Osteoblast (primary cell): ENCODE data around the gene HMGB3. TPM values are rescaled to one million over a fixed set of nuclear protein-coding genes. Genes with fewer than 3 reads are reported as not detected.

ENCODE experiments used
- DNase-seq: peaks from one replicate; pipeline ENCODE4 v3.0.0; 2011; ENCODE audit warnings: low spot score, mixed read lengths; ENCODE audit not compliant: insufficient read length; ENCODE audit errors: missing footprints
- H2AFZ ChIP-seq: 2 replicates; pipeline ENCODE4 v1.6.0; 2011; ENCODE audit warnings: mild to moderate bottlenecking, low read length
- H3K27ac ChIP-seq: 2 replicates; pipeline ENCODE4 v1.5.1; 2011; ENCODE audit warnings: mild to moderate bottlenecking, low read depth, low read length, moderate library complexity
- H3K27me3 ChIP-seq: 2 replicates; pipeline ENCODE4 v1.6.0; 2012; ENCODE audit warnings: mild to moderate bottlenecking, control low read depth, inconsistent platforms, low read length, moderate library complexity; ENCODE audit not compliant: insufficient read depth
- H3K36me3 ChIP-seq: 2 replicates; pipeline ENCODE4 v1.5.1; 2011; ENCODE audit warnings: mild to moderate bottlenecking, low read length, control low read depth, moderate library complexity; ENCODE audit not compliant: insufficient read depth
- H3K4me1 ChIP-seq: 2 replicates; pipeline ENCODE4 v1.5.1; 2011; ENCODE audit warnings: mild to moderate bottlenecking, low read length, control low read depth, moderate library complexity; ENCODE audit not compliant: insufficient read depth
- H3K4me2 ChIP-seq: 2 replicates; pipeline ENCODE4 v1.6.0; 2011; ENCODE audit warnings: mild to moderate bottlenecking, low read length; ENCODE audit not compliant: insufficient read depth
- H3K4me3 ChIP-seq: fragments of 200-600 bp; sonication (generic); 3 replicates; pipeline ENCODE4 v1.5.1; 2012; ENCODE audit warnings: mild to moderate bottlenecking, low read length, inconsistent platforms; ENCODE audit not compliant: insufficient read depth
- H3K79me2 ChIP-seq: 2 replicates; pipeline ENCODE4 v1.6.0; 2012; ENCODE audit warnings: mild to moderate bottlenecking, low read length, control low read depth, inconsistent platforms; ENCODE audit not compliant: insufficient read depth
- H3K9me3 ChIP-seq: 2 replicates; pipeline ENCODE4 v1.5.1; 2011; ENCODE audit warnings: low read depth, low read length, control low read depth
- H4K20me1 ChIP-seq: 2 replicates; pipeline ENCODE4 v1.6.0; 2012; ENCODE audit warnings: mild to moderate bottlenecking, low read length, control low read depth; ENCODE audit not compliant: insufficient read depth
- total RNA-seq: library from RNA; depleted of rRNA; stranded (reverse); fragments of >200 nt; gene quantifications from 2 replicates; pipeline ENCODE4 v1.2.3, GENCODE V29; 2012
- TF ChIP-seq, protein P1 (sequence below): IDR thresholded peaks from 2 replicates; pipeline ENCODE4 v1.5.1; 2011; ENCODE audit warnings: mild to moderate bottlenecking, low read depth, low read length, moderate library complexity; ENCODE audit errors: extremely low read depth

The HMGB3 gene
- 10.5 and 13.6 TPM in 2 replicates for total RNA-seq

DNA sequence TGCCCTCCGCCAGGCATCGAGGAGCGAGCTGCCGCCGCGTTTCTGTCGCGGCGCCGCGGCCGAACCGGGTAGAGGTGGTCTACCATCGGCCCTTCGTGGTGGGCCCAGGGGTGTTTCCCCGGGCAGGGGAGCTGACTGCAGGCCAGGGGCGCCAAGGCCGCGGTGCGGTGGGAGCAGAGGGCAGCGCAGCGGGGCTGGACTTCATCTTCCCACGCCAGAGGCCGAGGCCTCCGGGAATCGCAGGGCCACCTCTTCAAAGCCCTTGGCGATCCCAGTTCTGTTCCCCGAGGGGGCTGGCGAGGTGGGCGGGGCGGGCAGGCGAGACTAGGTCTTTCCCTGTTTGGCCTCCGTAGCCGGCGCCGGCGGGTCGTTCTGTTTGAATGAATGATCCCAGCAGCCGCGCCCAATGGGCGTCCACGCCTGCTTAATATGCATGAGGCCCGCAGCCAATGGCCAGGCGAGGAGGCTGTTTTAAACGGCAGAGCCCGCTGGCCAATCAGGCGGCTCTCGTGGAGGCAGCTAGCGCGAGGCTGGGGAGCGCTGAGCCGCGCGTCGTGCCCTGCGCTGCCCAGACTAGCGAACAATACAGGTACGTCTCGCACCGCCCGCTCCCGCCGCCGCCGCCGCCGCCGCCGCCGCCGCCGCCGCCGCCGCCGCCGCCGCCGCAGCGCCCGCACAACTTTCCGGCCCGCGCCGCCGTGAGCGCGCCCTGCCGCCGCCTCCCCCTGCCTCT lies at the start of gene HMGB3:
TSS of gene HMGB3 (plus strand) at position 548 of the 733 bp plus-strand sequence. CDS start 2,265 bp downstream, outside the sequence.
- Histone ChIP-seq H3K4me3 (peak within 1 kb of the TSS; percentile 77), H3K27ac (no peak within 1 kb of the TSS), H3K27me3 (no peaks in the 10 kb centered on the region), H3K36me3 (peaks cover 4% of the 10 kb centered on the region), H3K9me3 (no peaks in the 10 kb centered on the region), H3K4me1 (no peaks in the 10 kb centered on the region), H3K4me2 (peak within 1 kb of the TSS; percentile 76), H4K20me1 (no peaks in the 10 kb centered on the region), H2AFZ (peak within 1 kb of the TSS; percentile 85), H3K79me2 (peaks cover 8% of the 10 kb centered on the region)
- TF ChIP-seq, protein P1, sequence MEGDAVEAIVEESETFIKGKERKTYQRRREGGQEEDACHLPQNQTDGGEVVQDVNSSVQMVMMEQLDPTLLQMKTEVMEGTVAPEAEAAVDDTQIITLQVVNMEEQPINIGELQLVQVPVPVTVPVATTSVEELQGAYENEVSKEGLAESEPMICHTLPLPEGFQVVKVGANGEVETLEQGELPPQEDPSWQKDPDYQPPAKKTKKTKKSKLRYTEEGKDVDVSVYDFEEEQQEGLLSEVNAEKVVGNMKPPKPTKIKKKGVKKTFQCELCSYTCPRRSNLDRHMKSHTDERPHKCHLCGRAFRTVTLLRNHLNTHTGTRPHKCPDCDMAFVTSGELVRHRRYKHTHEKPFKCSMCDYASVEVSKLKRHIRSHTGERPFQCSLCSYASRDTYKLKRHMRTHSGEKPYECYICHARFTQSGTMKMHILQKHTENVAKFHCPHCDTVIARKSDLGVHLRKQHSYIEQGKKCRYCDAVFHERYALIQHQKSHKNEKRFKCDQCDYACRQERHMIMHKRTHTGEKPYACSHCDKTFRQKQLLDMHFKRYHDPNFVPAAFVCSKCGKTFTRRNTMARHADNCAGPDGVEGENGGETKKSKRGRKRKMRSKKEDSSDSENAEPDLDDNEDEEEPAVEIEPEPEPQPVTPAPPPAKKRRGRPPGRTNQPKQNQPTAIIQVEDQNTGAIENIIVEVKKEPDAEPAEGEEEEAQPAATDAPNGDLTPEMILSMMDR, result no peak
- DNase-seq, result peak; percentile 99

DNA sequence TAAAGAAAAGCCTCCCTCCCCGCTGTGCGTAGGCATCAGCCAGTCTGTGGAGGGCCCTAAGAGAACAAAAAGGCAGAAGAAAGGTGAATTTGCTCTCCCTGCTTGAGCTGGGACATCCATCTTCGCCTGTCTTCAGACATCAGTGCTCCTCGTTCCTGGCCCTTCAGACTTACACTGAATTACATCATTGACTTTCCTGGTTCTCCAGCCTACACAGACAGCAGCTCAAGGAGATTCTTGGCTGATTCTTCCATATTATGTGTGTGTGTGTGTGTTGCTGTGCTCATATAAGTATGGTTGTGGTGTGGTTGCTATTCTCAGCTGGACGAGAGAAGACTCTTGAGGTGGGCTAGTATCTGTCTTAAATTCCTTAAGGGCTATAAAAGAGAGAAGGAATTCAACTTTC lies 49.2 kb upstream of the HMGB3 start:
- H2AFZ ChIP-seq, result no peak overlapping the region
- H3K9me3 ChIP-seq, result no peaks in the 10 kb centered on the region
- H3K36me3 ChIP-seq, result no peaks in the 10 kb centered on the region
- no peak overlapping the region for H3K4me2 ChIP-seq
- TF ChIP-seq, protein P1, result no peak
- H3K4me1 ChIP-seq, result peaks cover 10% of the 10 kb centered on the region
- no peak overlapping the region for H3K4me3 ChIP-seq
- no peaks in the 10 kb centered on the region for H3K27me3 ChIP-seq
- H4K20me1 ChIP-seq, result no peaks in the 10 kb centered on the region
- peak overlapping the region; percentile 17 for H3K27ac ChIP-seq
- H3K79me2 ChIP-seq, result no peaks in the 10 kb centered on the region
- no peak for DNase-seq

GRCh38 chrX:150934453-150934852 lies 48.7 kb upstream of the HMGB3 start:
- Histone ChIP-seq H3K27ac (peak overlapping the region; percentile 17), H3K27me3 (no peaks in the 10 kb centered on the region), H3K79me2 (no peaks in the 10 kb centered on the region), H3K4me3 (no peak overlapping the region), H3K9me3 (no peaks in the 10 kb centered on the region), H2AFZ (no peak overlapping the region), H3K4me1 (peaks cover 10% of the 10 kb centered on the region), H3K36me3 (no peaks in the 10 kb centered on the region), H4K20me1 (no peaks in the 10 kb centered on the region), H3K4me2 (no peak overlapping the region)
- TF ChIP-seq, protein P1, result no peak
- DNase-seq, result peak; percentile 87

- Histone ChIP-seq H3K36me3 (no peaks in the 10 kb centered on the region), H3K27ac (no peak overlapping the region), H2AFZ (no peak overlapping the region), H3K79me2 (no peaks in the 10 kb centered on the region), H3K9me3 (no peaks in the 10 kb centered on the region), H3K27me3 (no peaks in the 10 kb centered on the region), H3K4me2 (peak overlapping the region; percentile 24), H3K4me1 (peaks cover 10% of the 10 kb centered on the region), H3K4me3 (no peak overlapping the region), H4K20me1 (no peaks in the 10 kb centered on the region)
- TF ChIP-seq, protein P1, result no peak
- peak; percentile 50 for DNase-seq
Measured at GRCh38 chrX:150935467-150935866, 47.7 kb upstream of the HMGB3 start.
